Ovary (tissue), 3 donors: Measurements from ENCODE around the gene AKR1A1.
A peak's percentile ranks its signal among the peaks of the same experiment; 100 is the strongest.

Experiments used
- EP300 ChIP-seq: sonication (generic); formaldehyde crosslinking; IDR thresholded peaks from one replicate; pipeline ENCODE4 v1.6.1; 2017; ENCODE audit warnings: antibody characterized with exemption
- POLR2A ChIP-seq: fragments of 450-650 bp; IDR thresholded peaks from one replicate; pipeline ENCODE4 v1.6.1; 2017; ENCODE audit warnings: antibody characterized with exemption, mild to moderate bottlenecking, moderate library complexity
- TF ChIP-seq, protein P1 (sequence below), 3 donors: fragments of 450-650 bp in 2 of 3; fragments of 200-600 bp in 1 of 3; IDR thresholded peaks; one replicate each; pipeline versions ENCODE4 v1.5.1 to v1.8.0; 2016 to 2022; ENCODE audit warnings: antibody characterized with exemption in 3 of 3, mild to moderate bottlenecking in 1 of 3
- donor health status: DM: no; HTN: no; CAD: no.

DNA sequence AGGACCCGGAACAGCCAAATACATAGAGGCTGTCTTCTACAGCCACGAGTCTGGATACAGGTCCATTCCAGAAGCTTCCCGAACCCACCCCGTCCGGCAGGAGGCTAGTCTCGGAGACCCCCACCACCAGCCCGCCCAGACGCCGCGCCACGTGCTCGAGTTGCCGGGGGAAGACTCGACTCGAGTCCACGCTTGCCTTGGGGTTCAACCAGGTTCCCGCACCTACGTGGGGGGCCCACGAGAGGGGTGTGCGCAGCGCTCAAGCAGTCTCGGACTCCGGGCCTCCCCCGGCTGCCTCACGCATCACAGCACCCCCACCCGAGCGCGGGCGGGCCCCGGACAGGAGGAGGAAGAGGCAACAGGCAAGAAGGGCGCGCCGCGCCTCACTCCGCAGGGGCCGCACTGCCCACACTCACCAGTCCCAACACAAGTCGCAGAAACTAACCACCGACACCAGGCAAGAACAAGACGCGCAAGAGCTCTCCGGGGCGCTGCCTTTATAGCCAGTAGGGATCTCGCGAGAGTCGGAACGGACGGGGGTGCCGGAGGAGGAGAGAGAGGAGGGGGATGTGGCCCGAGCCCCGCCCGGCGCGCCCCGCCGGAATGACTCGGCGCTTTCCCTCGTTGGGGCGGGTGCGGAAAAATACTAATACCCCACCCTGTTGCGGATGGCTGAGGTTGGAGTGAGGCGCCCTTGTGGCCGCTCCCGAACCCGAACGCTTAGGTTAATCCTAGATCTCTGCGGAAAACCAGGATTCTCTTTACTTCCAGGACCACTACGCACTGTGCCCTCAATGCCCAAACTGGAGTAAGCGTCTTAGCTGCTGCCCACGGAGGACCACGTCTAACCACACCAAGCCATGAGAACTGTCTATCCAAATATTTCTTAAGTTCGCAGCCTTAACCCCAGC, 29.0 kb upstream of the AKR1A1 start, which contains the start of gene PRDX1:
- TF ChIP-seq, protein P1, sequence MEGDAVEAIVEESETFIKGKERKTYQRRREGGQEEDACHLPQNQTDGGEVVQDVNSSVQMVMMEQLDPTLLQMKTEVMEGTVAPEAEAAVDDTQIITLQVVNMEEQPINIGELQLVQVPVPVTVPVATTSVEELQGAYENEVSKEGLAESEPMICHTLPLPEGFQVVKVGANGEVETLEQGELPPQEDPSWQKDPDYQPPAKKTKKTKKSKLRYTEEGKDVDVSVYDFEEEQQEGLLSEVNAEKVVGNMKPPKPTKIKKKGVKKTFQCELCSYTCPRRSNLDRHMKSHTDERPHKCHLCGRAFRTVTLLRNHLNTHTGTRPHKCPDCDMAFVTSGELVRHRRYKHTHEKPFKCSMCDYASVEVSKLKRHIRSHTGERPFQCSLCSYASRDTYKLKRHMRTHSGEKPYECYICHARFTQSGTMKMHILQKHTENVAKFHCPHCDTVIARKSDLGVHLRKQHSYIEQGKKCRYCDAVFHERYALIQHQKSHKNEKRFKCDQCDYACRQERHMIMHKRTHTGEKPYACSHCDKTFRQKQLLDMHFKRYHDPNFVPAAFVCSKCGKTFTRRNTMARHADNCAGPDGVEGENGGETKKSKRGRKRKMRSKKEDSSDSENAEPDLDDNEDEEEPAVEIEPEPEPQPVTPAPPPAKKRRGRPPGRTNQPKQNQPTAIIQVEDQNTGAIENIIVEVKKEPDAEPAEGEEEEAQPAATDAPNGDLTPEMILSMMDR (IDR thresholded peaks at IDR 0.05) = peak in 2 of 3 donors; percentile 8 to 43
- TF ChIP-seq EP300 (no peak), POLR2A (peak; percentile 99)
